ENCODE results near the gene TTLL6.

Gene TTLL6

DNA sequence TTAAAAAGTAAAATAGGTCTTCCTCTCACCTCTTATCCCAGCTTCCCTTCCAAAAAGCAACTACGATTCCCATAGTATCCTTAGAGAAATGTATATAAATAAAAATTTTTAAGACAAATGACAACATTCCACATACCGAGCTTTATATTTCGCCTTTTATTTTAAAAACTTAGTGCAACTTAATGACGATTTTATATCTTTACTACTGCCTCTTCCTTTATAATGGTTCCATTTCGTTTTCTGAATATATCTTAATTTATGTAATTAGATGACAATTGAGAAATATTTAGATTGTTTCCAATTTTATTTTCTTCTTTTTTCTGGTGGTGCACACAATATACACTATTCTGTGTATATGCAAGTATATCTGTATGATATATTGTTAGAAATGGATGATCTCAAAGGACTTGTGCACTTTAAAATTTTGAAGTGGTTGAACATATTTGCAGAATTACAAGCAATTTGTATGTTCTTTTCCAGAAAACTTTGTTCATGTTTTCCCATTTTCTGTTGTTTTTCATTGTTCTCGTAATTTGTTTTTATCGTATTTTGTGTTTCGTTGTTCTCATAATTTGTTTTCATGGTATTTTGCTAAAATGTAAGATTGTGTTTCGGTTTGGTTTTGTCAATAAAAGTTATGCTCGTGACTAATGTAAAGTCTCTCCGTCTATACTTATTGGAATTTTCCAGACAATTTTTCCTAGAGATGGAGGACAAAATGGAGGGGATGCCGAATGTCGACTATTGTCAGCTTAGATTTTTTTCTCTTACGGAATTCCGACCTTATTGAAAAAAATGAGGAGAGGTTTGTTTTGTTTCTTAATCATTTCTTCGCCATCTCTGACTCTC lies 68.1 kb downstream of the TTLL6 start:
- H3K27ac Mint-ChIP-seq: no peak overlapping the region
- TF ChIP-seq, protein P1, sequence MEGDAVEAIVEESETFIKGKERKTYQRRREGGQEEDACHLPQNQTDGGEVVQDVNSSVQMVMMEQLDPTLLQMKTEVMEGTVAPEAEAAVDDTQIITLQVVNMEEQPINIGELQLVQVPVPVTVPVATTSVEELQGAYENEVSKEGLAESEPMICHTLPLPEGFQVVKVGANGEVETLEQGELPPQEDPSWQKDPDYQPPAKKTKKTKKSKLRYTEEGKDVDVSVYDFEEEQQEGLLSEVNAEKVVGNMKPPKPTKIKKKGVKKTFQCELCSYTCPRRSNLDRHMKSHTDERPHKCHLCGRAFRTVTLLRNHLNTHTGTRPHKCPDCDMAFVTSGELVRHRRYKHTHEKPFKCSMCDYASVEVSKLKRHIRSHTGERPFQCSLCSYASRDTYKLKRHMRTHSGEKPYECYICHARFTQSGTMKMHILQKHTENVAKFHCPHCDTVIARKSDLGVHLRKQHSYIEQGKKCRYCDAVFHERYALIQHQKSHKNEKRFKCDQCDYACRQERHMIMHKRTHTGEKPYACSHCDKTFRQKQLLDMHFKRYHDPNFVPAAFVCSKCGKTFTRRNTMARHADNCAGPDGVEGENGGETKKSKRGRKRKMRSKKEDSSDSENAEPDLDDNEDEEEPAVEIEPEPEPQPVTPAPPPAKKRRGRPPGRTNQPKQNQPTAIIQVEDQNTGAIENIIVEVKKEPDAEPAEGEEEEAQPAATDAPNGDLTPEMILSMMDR (IDR thresholded peaks at IDR 0.05; ENCODE audit: unreplicated experiment in 3 of 3): no peak
- no peaks in the 10 kb centered on the region for H3K36me3 Mint-ChIP-seq (ENCODE audit: low read depth)
- peaks cover 100% of the 10 kb centered on the region for H3K27me3 Mint-ChIP-seq (ENCODE audit: low read depth)
- H3K9me3 Mint-ChIP-seq: no peaks in the 10 kb centered on the region
- no peak overlapping the region for H3K4me3 Mint-ChIP-seq
- peaks cover 15% of the 10 kb centered on the region for H3K4me1 Mint-ChIP-seq

DNA sequence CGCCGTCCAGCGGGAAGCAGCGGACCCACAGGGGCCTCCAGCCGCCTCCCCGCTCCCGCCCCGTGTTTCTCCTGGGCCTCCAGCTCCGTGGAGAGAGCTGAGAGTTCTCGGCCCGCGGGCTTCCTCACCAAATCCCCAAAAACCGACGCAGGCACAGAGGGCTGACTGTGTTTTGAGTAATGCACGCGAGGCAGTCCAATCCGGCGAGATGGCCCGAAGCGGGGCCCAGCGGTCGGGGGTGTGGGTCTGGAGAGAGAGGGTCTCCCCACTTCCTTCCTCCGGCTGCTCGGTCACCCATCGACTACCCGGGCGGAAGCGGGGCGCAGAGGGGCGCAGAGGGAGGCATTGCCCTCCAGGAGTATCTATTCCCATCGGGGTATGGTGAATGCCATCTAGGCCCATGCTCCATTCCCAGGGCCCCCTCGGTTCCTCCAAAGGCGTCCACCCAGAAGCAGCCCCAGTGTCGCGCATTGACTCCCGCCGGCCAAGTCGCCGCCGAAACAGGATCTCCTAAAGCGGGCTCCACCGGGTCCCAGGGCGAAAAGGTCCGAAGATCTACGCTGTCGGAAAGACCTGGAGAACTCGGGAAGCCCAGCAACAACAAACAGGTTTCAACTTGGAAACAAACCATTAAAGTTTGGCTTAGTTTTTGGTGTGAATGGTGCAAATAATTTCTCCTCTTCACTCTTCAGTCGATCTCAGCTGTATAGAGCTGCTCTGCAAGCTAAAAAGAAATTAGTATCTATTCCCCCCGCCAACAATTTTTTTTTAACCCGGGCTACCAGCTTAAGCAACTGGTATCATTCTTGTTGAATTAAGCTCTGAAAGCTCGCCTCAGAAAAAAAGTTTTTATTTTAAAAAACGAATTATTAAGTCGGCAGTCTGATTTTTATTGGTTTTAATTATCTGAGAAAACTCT lies 69.3 kb downstream of the TTLL6 start:
- peaks cover 100% of the 10 kb centered on the region for H3K27me3 Mint-ChIP-seq (ENCODE audit: low read depth)

DNA sequence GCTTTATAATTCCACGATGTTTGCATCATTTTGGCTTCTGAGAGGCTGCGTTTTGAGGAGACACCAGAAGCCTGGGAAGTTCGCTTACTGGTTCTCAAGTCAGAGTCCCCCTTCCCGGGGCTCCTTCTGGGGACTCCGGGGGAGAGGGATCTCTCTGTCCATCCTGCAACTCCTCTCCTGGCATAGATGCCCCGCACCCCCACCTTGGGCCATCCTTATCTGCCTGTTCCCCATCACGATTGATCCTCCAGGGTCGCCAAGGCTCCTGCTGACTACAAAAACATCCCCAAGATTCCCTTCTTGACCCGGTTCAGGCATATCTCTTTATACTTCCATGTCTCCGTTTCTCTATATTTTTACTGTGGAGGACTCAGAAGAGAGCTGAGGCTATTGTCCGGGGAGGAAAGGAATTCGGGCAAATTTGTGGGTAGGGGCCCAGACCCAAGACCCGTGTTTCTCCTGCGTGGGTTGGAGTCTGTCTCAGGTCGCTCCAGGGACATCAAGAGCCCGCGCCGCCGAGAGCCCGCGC lies 70.0 kb downstream of the TTLL6 start:
- TF ChIP-seq, protein P1 (IDR thresholded peaks at IDR 0.05; ENCODE audit: unreplicated experiment in 3 of 3): no peak
- Mint-ChIP-seq H3K27ac (no peak overlapping the region), H3K4me3 (no peak overlapping the region), H3K4me1 (peaks cover 6% of the 10 kb centered on the region), H3K27me3 (ENCODE audit: low read depth) (peaks cover 100% of the 10 kb centered on the region), H3K36me3 (ENCODE audit: low read depth) (no peaks in the 10 kb centered on the region), H3K9me3 (peaks cover 3% of the 10 kb centered on the region)

More for the DNA sequence above, 69.3 kb downstream of the TTLL6 start:
- no peak overlapping the region for H3K27ac Mint-ChIP-seq
- H3K4me1 Mint-ChIP-seq: peaks cover 6% of the 10 kb centered on the region
- TF ChIP-seq, protein P1 (IDR thresholded peaks at IDR 0.05; ENCODE audit: unreplicated experiment in 3 of 3): no peak
- no peaks in the 10 kb centered on the region for H3K9me3 Mint-ChIP-seq
- H3K36me3 Mint-ChIP-seq (ENCODE audit: low read depth): no peaks in the 10 kb centered on the region
- H3K4me3 Mint-ChIP-seq: no peak overlapping the region

DNA sequence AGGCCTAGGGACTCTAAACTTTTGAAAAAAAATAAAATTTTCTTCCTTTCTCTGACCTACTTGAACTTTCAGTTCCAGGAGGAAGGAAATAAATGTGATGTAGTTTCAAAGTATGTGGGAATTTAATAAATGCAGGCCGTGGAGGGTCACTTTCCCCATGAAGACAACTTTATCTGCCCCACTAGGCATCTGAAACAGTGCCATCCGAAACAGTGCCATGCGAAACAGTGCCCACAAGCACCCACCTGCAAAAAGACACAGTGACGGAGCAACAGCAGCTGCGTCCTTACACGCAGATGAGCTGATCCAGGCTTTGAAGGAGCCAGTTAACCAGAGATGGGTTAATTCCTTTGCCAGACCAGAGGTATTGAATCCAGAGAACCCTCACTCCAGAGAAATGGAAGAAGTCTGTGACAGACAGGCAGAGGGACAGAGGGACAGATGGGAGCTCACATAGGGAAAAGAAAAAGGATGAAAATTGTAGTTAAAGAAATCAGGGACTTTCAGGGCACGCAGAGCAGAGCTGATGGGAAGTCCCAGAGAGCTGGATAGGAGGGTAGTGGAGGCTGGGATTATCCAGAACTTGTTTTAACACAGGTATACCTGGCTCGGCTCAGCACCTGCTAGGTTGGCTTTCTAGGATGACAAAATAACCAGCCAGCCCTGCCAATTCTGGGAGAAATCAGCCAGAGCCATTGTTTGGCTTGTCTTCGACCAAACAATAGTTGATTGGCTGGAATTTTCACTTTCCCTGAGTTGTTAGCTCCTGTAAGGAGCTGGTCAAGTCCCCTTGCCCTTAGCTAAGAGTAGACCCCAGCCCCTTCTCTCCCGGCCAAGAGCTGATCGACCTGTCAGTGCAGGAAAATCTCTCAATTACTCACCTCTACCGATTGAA lies 71.4 kb downstream of the TTLL6 start:
- TF ChIP-seq, protein P1 (IDR thresholded peaks at IDR 0.05; ENCODE audit: unreplicated experiment in 3 of 3): no peak
- Mint-ChIP-seq H3K4me1 (no peaks in the 10 kb centered on the region), H3K4me3 (no peak overlapping the region), H3K27me3 (ENCODE audit: low read depth) (peaks cover 100% of the 10 kb centered on the region), H3K36me3 (ENCODE audit: low read depth) (no peaks in the 10 kb centered on the region), H3K9me3 (peaks cover 6% of the 10 kb centered on the region), H3K27ac (no peak overlapping the region)

DNA sequence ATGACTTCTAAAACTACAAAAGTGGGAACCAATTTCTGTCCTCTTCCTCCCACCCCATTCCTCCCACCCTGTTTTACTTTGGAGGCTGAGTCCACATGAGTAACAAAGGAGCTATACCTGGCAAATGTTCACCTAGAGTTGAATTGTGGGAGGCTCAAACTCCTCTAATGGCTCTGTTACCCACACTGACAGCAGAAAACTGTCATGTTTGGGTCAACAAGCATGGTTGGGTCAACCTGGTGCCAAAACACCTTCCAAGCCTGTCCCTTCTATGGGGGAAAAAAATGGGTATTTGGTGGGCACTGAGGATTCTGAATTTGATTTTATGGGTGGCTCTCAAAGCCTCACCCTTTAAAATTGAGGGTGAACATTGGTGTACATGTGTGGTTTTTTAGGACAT lies 76.5 kb downstream of the TTLL6 start:
- Mint-ChIP-seq H3K4me1 (no peaks in the 10 kb centered on the region), H3K9me3 (peaks cover 6% of the 10 kb centered on the region), H3K27me3 (ENCODE audit: low read depth) (peaks cover 100% of the 10 kb centered on the region), H3K4me3 (no peak overlapping the region), H3K27ac (no peak overlapping the region), H3K36me3 (ENCODE audit: low read depth) (no peaks in the 10 kb centered on the region)
- TF ChIP-seq, protein P1 (IDR thresholded peaks at IDR 0.05; ENCODE audit: unreplicated experiment in 3 of 3): no peak

Data from nephron (organoid).